ENCODE measurements around the gene JADE3.
"Not testable (repeated sequence)": the region's sequence is repeated elsewhere in the genome, so short reads cannot be mapped to it uniquely, and the experiment has no call there.

Gene JADE3

GRCh38 chrX:46929439-46930261 lies 17.4 kb downstream of the JADE3 start:
- no peak for DNase-seq (ENCODE audit: low read depth in 3 of 3, low spot score in 1 of 3)

GRCh38 chrX:46935295-46935694 lies 23.1 kb downstream of the JADE3 start:
- no peak for DNase-seq (ENCODE audit: low read depth in 3 of 3, low spot score in 1 of 3)

DNA sequence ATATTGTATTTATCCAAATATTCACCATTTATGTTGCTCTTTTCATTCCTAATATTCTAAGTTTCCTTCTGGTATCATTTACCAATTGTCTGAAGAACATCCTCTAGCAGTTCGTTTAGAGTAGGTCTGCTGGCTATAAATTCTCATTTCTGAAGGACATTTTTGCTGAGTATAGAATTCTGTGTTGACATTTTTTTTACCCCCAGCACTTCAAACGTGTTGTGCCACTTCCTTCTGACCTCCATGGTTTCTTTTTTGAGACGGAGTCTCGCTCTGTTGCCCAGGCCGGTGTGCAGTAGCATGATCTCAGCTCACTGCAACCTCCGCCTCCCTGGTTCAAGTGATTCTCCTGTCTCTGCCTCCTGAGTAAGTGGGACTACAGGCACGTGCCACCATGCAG lies 26.4 kb downstream of the JADE3 start:
- DNase-seq (ENCODE audit: low read depth in 3 of 3, low spot score in 1 of 3): no peak

GRCh38 chrX:46941341-46941740 lies 29.1 kb downstream of the JADE3 start:
- no peak for DNase-seq (ENCODE audit: low read depth in 3 of 3, low spot score in 1 of 3)

- DNase-seq (ENCODE audit: low read depth in 3 of 3, low spot score in 1 of 3): no peak
Observed at GRCh38 chrX:46953137-46953527, 40.9 kb downstream of the JADE3 start.

GRCh38 chrX:46953597-46953996 lies 41.4 kb downstream of the JADE3 start:
- no peak for DNase-seq (ENCODE audit: low read depth in 3 of 3, low spot score in 1 of 3)

GRCh38 chrX:46954716-46955115 lies 42.5 kb downstream of the JADE3 start:
- no peak for DNase-seq (ENCODE audit: low read depth in 3 of 3, low spot score in 1 of 3)

- not testable (repeated sequence) for DNase-seq (ENCODE audit: low read depth in 3 of 3, low spot score in 1 of 3)
Observed at GRCh38 chrX:46956589-46956988, 44.4 kb downstream of the JADE3 start.

GRCh38 chrX:46957297-46957696 lies 45.1 kb downstream of the JADE3 start:
- no peak for DNase-seq (ENCODE audit: low read depth in 3 of 3, low spot score in 1 of 3)

DNA sequence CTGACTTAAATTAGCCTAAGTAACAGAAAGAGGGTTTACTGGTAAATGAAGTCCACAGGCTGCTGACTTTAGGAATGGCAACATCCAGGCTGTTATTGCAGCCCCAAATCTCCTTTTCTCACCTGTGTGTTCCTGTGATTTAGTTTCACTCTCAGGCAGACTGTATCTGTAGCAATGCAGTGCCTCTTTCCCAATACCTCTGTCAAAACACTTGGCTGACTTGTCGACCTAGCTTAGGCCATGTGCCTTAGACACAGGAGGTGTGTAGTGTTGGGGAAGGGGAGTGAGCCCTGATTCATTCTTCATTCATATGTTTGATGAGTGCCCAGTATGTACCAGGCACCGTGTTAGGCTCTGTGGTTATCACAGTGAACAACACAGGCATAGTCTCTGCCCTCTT lies 46.9 kb downstream of the JADE3 start:
- no peak for DNase-seq (ENCODE audit: low read depth in 3 of 3, low spot score in 1 of 3)

- no peak for DNase-seq (ENCODE audit: low read depth in 3 of 3, low spot score in 1 of 3)
Observed at GRCh38 chrX:46959985-46960700, 47.9 kb downstream of the JADE3 start.

DNA sequence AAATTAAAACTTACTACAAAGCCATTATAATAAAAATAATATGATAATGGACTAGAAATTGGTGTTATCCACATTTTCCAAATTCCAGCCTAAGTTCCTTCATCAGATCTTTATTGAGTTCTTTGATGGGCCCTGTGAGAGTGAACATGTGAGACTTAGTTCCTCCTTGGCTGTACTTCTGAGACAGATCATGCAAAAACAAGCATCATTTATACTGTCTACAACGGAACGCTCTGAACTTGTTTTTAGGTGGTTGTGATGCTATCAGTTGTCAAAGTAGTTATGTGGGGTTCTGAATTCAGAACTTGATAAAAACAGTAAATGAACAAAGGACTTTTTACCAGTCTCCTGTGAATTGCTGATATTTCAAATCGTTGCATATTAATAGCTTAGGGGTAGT lies 48.9 kb downstream of the JADE3 start:
- no peak for DNase-seq (ENCODE audit: low read depth in 3 of 3, low spot score in 1 of 3)

- DNase-seq (ENCODE audit: low read depth in 3 of 3, low spot score in 1 of 3): no peak
Observed at GRCh38 chrX:46961574-46962283, 49.5 kb downstream of the JADE3 start.

DNA sequence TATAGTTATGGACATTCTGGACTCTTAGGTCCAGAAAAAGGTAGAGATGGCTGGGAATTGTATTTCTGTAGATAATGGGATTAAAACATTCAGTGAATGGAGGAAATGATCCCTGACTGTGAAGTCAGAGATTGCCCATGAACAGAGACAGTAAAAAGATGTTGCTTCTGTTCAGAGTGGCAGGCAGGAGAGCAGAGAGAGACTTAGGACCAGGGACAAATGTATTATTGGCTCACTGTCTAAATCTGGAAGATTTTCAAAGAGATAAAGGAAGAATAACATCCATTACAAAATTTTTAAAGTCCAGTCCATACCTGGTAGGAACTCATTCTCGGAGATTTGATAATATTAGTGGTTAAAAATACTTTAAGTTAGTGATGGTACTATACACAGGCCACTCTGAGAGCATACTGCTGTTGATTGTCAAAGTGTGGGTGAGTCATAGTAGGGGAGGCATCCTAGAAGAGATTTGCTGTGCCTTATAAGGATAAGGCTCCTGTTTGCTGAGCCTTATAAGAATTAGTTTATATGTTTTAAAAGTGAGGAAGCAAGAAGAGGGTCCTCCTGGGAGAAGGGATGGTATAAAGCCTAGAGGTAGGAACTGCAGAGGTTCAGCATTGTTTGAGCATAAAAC lies 53.0 kb downstream of the JADE3 start:
- no peak for DNase-seq (ENCODE audit: low read depth in 3 of 3, low spot score in 1 of 3)

DNA sequence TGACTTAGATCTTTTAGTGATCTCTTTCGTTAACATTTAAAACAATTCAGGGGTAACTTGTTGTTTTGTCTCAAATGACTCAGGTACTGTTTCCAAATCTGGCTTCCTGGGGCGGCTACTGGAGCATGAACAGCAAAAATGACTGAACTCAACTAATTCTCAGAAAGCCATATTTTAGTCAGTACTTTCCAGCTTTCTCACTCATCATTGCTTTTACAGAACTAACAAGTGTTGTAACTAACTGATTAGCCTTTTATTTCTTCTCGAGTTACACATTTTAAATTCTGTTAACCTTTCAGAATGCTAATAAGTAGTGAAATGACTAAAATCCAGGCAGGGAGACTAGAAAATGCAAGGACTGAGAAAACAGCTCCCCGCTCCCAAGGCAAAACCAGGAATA lies 55.3 kb downstream of the JADE3 start:
- no peak for DNase-seq (ENCODE audit: low read depth in 3 of 3, low spot score in 1 of 3)

DNA sequence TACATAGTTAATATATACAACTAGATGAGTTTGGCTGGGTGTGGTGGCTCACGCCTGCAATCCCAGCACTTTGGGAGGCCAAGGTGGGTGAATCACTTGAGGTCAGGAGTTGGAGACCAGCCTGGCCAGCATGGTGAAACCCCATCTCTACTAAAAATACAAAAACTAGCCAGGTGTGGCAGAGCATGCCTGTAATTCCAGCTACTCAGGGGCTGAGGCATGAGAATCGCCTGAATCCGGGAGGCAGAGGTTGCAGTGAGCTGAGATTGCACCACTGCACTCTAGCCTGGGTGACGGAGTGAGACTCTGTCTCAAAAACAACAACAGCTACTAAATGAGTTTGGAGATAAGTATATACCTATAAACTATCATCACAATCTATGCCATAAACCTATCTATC lies 64.8 kb downstream of the JADE3 start:
- DNase-seq (ENCODE audit: low read depth in 3 of 3, low spot score in 1 of 3): not testable (repeated sequence)

DNA sequence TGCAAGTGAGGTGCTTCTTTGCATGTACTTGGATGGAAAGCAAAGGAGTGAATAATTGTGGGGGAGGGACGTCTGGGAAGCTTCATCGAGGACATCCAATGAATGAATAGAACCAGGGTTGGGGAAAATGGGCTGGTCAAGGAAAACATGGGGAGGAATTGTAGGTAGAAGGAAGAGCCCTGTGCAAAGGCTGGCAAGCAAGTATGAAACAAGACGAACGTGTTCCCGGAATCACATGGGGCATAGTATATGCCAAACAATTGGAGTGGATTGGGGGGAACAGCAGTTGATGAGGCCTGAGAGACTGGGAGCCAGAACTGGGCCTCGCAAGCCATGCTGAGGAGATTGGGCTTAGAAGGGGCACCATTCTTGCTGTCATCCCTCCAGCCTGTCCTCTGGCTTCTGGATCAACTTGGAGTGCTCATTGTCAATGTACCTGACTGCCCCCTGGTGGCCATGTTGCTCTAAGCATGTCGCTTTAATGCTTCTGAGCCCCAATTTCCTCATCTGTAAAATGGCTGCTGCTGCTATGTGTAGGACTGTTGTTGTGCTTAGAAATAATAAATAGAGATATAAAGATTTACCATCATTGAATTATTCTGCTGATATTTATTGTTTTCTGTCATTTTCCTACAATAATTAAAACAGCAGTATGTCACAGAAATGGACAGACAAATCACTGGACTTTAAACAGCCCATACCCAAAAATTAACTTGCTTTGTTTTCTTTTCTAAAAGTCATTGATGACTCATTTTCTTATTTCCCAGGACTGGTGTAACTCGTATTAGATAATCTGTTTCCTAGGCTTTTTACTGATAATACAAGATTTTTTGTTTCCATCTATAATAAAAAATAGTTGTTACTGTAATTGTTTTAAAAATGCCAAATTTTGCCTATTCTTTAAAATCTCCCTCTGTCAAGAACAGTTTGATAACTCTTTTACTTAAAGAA lies 66.4 kb downstream of the JADE3 start:
- peak; percentile 4 to 49 (median 15) for DNase-seq (ENCODE audit: low read depth in 3 of 3, low spot score in 1 of 3)

DNA sequence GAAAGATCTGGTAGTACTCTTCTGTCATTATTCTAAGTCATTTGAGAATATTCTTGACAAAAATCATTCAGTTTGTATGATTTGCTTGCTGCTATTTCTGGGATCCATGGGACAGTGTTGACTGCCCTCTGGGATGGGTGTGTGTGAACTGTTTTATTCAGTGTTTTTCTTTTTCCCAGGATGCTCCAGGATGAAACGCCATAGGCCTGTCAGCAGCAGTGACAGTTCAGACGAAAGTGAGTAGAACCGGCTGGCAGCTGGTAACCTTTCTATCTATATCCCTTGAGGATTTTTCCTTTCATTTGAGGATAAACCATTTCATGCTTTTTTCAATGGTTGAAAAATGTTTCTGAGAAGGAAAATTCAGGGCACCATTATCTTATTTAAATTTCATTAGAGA lies 72.5 kb downstream of the JADE3 start:
- no peak for DNase-seq (ENCODE audit: low read depth in 3 of 3, low spot score in 1 of 3)

DNA sequence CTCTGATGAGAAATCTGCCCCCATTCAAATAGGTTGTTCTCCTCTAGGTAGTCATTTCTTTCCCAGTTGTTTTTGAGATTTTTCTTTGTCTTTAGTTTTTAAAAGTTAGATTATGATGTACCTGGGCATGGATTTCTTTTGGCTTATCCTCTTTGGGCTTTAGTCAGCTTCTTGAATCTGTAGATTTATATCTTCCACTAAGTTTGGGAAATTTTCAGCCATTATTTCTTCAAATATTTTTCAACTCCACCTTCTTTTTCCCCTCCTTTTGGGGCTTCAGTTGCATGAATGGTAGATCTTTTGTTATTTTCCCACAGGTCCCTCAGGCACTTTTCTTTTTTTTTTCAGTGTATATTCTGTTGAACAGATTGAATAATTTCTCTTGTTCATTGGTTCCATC lies 77.3 kb downstream of the JADE3 start:
- no peak for DNase-seq (ENCODE audit: low read depth in 3 of 3, low spot score in 1 of 3)

- no peak for DNase-seq (ENCODE audit: low read depth in 3 of 3, low spot score in 1 of 3)
Observed at GRCh38 chrX:46991664-46992063, 79.4 kb downstream of the JADE3 start.
